IMR-90 (cell line): ENCODE measurements around the gene SCFD1. TPM values are rescaled to one million over a fixed set of nuclear protein-coding genes. Genes with fewer than 3 reads are reported as not detected.

ENCODE experiments used
- ATAC-seq: fragments of 200-7000 bp; cut with Tn5 transposase; 2 replicates; pipeline ENCODE4 v1.9.1; 2020; ENCODE audit warnings: low read depth, mild to moderate bottlenecking, moderate library complexity
- BruUV-seq: library from RNA; stranded (reverse); fragments of 400-500 nt; replicated peaks from 2 replicates; lab custom pipeline; 2021; lab: Mats Ljungman, UMichigan
- CTCF ChIA-PET: fragments of 300-600 bp; formaldehyde crosslinking; extraction: SDS; loops from one replicate; lab custom pipeline; 2021; ENCODE audit warnings: antibody characterized with exemption; lab: Yijun Ruan, JAX
- POLR2A ChIA-PET: fragments of 300-600 bp; sonication (Branson Sonifier 250); formaldehyde crosslinking; loops from one replicate; lab custom pipeline; 2022; ENCODE audit warnings: antibody characterized with exemption; ENCODE audit not compliant: unreplicated experiment; lab: Charles Lee
- DNase-seq: peaks from one replicate; pipeline ENCODE4 v3.0.0; 2013
- H2AFZ ChIP-seq: replicated peaks from 2 replicates; pipeline ENCODE3; 2013; ENCODE audit warnings: low read length, mild to moderate bottlenecking; ENCODE audit not compliant: poor library complexity
- H2AK5ac ChIP-seq: 2 replicates; pipeline ENCODE4 v1.6.1; 2013; ENCODE audit warnings: low read depth, low read length, inconsistent platforms
- H2AK9ac ChIP-seq: replicated peaks from 2 replicates; pipeline ENCODE3; 2013; ENCODE audit warnings: mild to moderate bottlenecking, low read depth, low read length, moderate library complexity; ENCODE audit not compliant: poor library complexity
- H2BK120ac ChIP-seq: 2 replicates; pipeline ENCODE4 v1.6.1; 2013; ENCODE audit warnings: low read depth, low read length, inconsistent platforms
- H2BK15ac ChIP-seq: 3 replicates; pipeline ENCODE4 v1.6.1; 2013; ENCODE audit warnings: low read depth, low read length, inconsistent platforms
- H2BK20ac ChIP-seq: 2 replicates; pipeline ENCODE4 v1.6.1; 2013; ENCODE audit warnings: low read depth, mild to moderate bottlenecking, inconsistent platforms, low read length, moderate library complexity
- H2BK5ac ChIP-seq: 2 replicates; pipeline ENCODE4 v1.6.1; 2013; ENCODE audit warnings: mild to moderate bottlenecking, low read depth, low read length, inconsistent platforms; ENCODE audit not compliant: poor library complexity, severe bottlenecking
- H3K14ac ChIP-seq: replicated peaks from 2 replicates; pipeline ENCODE4 v1.6.1; 2013; ENCODE audit warnings: low read depth, low read length, inconsistent platforms
- H3K18ac ChIP-seq: 2 replicates; pipeline ENCODE4 v1.6.1; 2013; ENCODE audit warnings: low read depth, low read length, control low read depth
- H3K23ac ChIP-seq: 2 replicates; pipeline ENCODE4 v1.6.1; 2013; ENCODE audit warnings: low read depth, low read length, inconsistent platforms
- H3K27ac ChIP-seq: 2 replicates; pipeline ENCODE4 v1.5.1; 2013; ENCODE audit warnings: mild to moderate bottlenecking, control low read depth, low read length; ENCODE audit not compliant: insufficient read depth
- H3K27me3 ChIP-seq: 2 replicates; pipeline ENCODE4 v1.6.1; 2013; ENCODE audit warnings: low read length; ENCODE audit not compliant: control insufficient read depth, insufficient read depth
- H3K36me3 ChIP-seq: 2 replicates; pipeline ENCODE4 v1.6.1; 2013; ENCODE audit warnings: low read length, mixed read lengths; ENCODE audit not compliant: control insufficient read depth, insufficient read depth
- H3K4ac ChIP-seq: 2 replicates; pipeline ENCODE4 v1.6.1; 2013; ENCODE audit warnings: low read depth, low read length, inconsistent platforms
- H3K4me1 ChIP-seq: 2 replicates; pipeline ENCODE4 v1.6.1; 2013; ENCODE audit warnings: low read length, mixed read lengths; ENCODE audit not compliant: control insufficient read depth, insufficient read depth
- H3K4me2 ChIP-seq: 2 replicates; pipeline ENCODE4 v1.6.1; 2013; ENCODE audit warnings: low read depth, mild to moderate bottlenecking, control low read depth, low read length, moderate library complexity
- H3K4me3 ChIP-seq: 2 replicates; pipeline ENCODE4 v1.5.1; 2013; ENCODE audit warnings: low read depth, mild to moderate bottlenecking, control low read depth, low read length, moderate library complexity; ENCODE audit not compliant: insufficient read depth
- H3K56ac ChIP-seq: 2 replicates; pipeline ENCODE4 v1.6.1; 2013; ENCODE audit warnings: low read length, inconsistent platforms; ENCODE audit not compliant: insufficient read depth; ENCODE audit errors: extremely low read depth
- H3K79me1 ChIP-seq, 2 experiments: 2 replicates each; pipeline ENCODE4 v1.6.1; 2013; ENCODE audit warnings: low read length in 2 of 2, inconsistent platforms in 1 of 2, low read depth in 1 of 2
- H3K9ac ChIP-seq: 2 replicates; pipeline ENCODE4 v1.6.1; 2013; ENCODE audit warnings: low read depth, low read length, control low read depth
- H3K9me1 ChIP-seq: 2 replicates; pipeline ENCODE4 v1.6.1; 2013; ENCODE audit warnings: low read length, inconsistent platforms; ENCODE audit not compliant: insufficient read depth
- H3K9me3 ChIP-seq: 2 replicates; pipeline ENCODE4 v1.6.1; 2013; ENCODE audit warnings: low read length; ENCODE audit not compliant: control insufficient read depth, insufficient read depth
- H4K20me1 ChIP-seq: 2 replicates; pipeline ENCODE4 v1.6.1; 2013; ENCODE audit warnings: low read length, inconsistent platforms; ENCODE audit not compliant: insufficient read depth
- H4K5ac ChIP-seq: 2 replicates; pipeline ENCODE4 v1.6.1; 2013; ENCODE audit warnings: mild to moderate bottlenecking, low read depth, low read length, control low read depth
- H4K8ac ChIP-seq, 2 experiments: 2 replicates each; pipeline ENCODE4 v1.6.1; 2013; ENCODE audit warnings: low read depth in 2 of 2, low read length in 2 of 2, control low read depth in 1 of 2, inconsistent platforms in 1 of 2
- H4K91ac ChIP-seq: 2 replicates; pipeline ENCODE4 v1.6.1; 2013; ENCODE audit warnings: low read depth, low read length, inconsistent platforms; ENCODE audit not compliant: insufficient read depth
- CEBPB ChIP-seq: IDR thresholded peaks from 2 replicates; pipeline ENCODE4 v1.6.1; 2012; ENCODE audit warnings: low read depth, low read length, improper control_type of control experiment
- FOS ChIP-seq: fragments of 150-350 bp; IDR thresholded peaks from 2 replicates; pipeline ENCODE4 v1.6.1; 2016; ENCODE audit warnings: low read depth, low read length
- MAZ ChIP-seq: IDR thresholded peaks from 2 replicates; pipeline ENCODE4 v1.6.1; 2012; ENCODE audit warnings: low read depth, mild to moderate bottlenecking, low read length, improper control_type of control experiment, moderate library complexity, borderline replicate concordance
- MXI1 ChIP-seq: IDR thresholded peaks from 2 replicates; pipeline ENCODE4 v1.6.1; 2012; ENCODE audit warnings: low read depth, mild to moderate bottlenecking, low read length, moderate library complexity, borderline replicate concordance
- POLR2A ChIP-seq: IDR thresholded peaks from 2 replicates; pipeline ENCODE4 v1.6.1; 2012; ENCODE audit warnings: mild to moderate bottlenecking, low read depth, low read length
- RCOR1 ChIP-seq: IDR thresholded peaks from 2 replicates; pipeline ENCODE4 v1.6.1; 2012; ENCODE audit warnings: mild to moderate bottlenecking, low read length, improper control_type of control experiment; ENCODE audit not compliant: insufficient replicate concordance
- WGBS, 2 experiments: methylation state at CpG; one replicate each; pipeline versions ENCODE4 v1.1.5 to v1.1.7; 2013; ENCODE audit warnings: missing lambda C conversion rate in 2 of 2; ENCODE audit not compliant: insufficient read length in 1 of 2; ENCODE audit errors: extremely low coverage in 2 of 2; 5-methylcytosine and 5-hydroxymethylcytosine counted together
- dilution Hi-C: fragments of 300-500 bp; cut with HindIII; formaldehyde crosslinking; loops from one replicate; pipeline ENCODE4 v1.14.3; 2018; ENCODE audit warnings: low sequenced_read_pairs; ENCODE audit not compliant: unreplicated experiment
- in situ Hi-C: fragments of 300-500 bp; cut with MboI; formaldehyde crosslinking; loops from 3 replicates; pipeline ENCODE4 v1.14.3; 2019; ENCODE audit warnings: low sequenced_read_pairs, inconsistent platforms, mixed read lengths
- intact Hi-C: fragments of 100-400 bp; cut with micrococcal nuclease; formaldehyde crosslinking; loops from 2 replicates; pipeline ENCODE4 v1.10.0; 2022
- polyA plus RNA-seq, 3 experiments: library from polyadenylated mRNA; depleted of rRNA; stranded (reverse); fragments of >200 nt; gene quantifications; 2 replicates each; pipeline ENCODE4 v1.2.3, GENCODE V29; 2012; ENCODE audit warnings: low replicate concordance in 1 of 3
- total RNA-seq: library from RNA; depleted of rRNA; stranded (reverse); fragments of >200 nt; gene quantifications from 2 replicates; pipeline ENCODE4 v1.2.3, GENCODE V29; 2012
- TF ChIP-seq, protein P1 (sequence below): fragments of 150-350 bp; IDR thresholded peaks from 2 replicates; pipeline ENCODE4 v1.6.1; 2016; ENCODE audit warnings: low read depth, mild to moderate bottlenecking, low read length, moderate library complexity, borderline replicate concordance
- TF ChIP-seq, protein P2 (sequence below): fragments of 150-350 bp; IDR thresholded peaks from 2 replicates; pipeline ENCODE4 v1.6.1; 2017; ENCODE audit warnings: mild to moderate bottlenecking, antibody characterized with exemption, low read length, low read depth
- TF ChIP-seq, protein P3 (sequence below): conservative IDR thresholded peaks from 2 replicates; pipeline ENCODE4 v1.5.1; 2012; ENCODE audit warnings: mild to moderate bottlenecking, low read depth, low read length, improper control_type of control experiment

Gene SCFD1
- total and polyA plus RNA-seq, 2 of the 4 experiments (the other 2 are of a cell fraction): 51.4 to 74.0 TPM

DNA sequence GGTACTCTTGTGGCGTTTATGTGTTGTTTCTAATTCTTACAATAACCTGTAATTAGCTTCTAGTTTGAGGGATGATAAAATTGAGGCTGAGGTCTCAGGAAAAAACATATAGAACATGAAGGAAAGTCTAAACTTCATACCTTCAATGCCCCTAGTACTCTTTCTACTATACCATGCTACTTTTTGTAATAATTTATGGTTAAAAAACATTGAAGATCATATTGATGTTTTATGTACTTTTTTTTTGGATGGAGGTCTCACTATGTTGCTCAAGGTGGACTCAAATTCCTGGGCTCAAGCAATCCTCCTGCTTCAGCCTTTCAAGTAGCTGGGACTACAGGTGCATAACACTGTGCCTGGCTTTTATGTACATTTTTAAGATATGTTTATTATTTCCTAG lies 49.3 kb upstream of the SCFD1 start (continued):
- TF ChIP-seq, protein P1, sequence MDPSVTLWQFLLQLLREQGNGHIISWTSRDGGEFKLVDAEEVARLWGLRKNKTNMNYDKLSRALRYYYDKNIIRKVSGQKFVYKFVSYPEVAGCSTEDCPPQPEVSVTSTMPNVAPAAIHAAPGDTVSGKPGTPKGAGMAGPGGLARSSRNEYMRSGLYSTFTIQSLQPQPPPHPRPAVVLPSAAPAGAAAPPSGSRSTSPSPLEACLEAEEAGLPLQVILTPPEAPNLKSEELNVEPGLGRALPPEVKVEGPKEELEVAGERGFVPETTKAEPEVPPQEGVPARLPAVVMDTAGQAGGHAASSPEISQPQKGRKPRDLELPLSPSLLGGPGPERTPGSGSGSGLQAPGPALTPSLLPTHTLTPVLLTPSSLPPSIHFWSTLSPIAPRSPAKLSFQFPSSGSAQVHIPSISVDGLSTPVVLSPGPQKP: no peak
- TF ChIP-seq MXI1 (no peak), CEBPB (no peak)

DNA sequence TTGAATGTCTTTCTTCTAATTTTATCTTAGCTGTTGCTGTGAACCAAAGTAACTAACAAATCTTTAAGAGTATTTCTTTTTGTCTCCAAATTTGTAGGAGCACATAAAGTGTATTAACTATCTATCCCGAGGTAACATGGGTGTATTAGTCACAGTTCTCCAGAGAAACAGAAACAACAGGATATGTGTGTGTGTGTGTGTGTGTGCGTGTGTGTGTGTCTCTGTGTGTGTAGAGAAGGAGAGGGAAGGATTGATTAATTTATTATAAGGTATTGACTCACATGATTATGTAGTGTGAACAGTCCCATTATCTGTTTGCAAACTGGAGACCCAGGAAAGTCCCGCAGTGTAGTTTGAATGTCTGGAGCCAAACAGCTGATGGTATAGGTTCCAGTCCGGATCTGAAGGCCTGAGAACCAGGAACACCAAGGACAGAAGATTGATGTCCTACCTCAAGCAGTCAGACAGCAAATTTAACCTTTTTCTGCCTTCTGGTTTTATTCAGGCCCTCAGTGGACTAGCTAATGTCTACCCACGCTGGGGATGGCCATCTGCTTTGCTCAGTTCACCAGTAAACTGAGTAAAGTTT lies 48.8 kb upstream of the SCFD1 start:
- Histone ChIP-seq H3K9ac (no peak overlapping the region), H3K4me3 (no peak overlapping the region), H3K36me3 (no peaks in the 10 kb centered on the region), H4K91ac (no peak overlapping the region), H2BK120ac (no peak overlapping the region), H4K8ac (no peak overlapping the region; a peak in 1 of 4 replicates), H2BK20ac (0 out of 2 replicates have a peak overlapping the region, but pooled peaks have one; percentile 34), H2AK9ac (no peak overlapping the region), H3K56ac (no peak overlapping the region), H3K4ac (0 out of 2 replicates have a peak overlapping the region, but pooled peaks have one; percentile 34), H3K9me3 (no peaks in the 10 kb centered on the region), H3K9me1 (peaks cover 14% of the 10 kb centered on the region), H3K4me1 (peaks cover 8% of the 10 kb centered on the region), H3K23ac (no peak overlapping the region), H3K79me1 (peaks cover 5 to 47% of the 10 kb centered on the region in 2 experiments; a peak in 3 of 4 replicates), H3K4me2 (no peak overlapping the region), H2BK5ac (peak overlapping the region; percentile 42), H2BK15ac (no peak overlapping the region), H2AK5ac (peak overlapping the region; percentile 1; the same call in 1 of the 2 replicates), H3K14ac (peak overlapping the region; percentile 68; the same call in 1 of the 2 replicates), H3K18ac (peak overlapping the region; percentile 82; the same call in 1 of the 2 replicates), H2AFZ (no peak overlapping the region), H3K27ac (peak overlapping the region; percentile 5; the same call in 1 of the 2 replicates), H3K27me3 (no peaks in the 10 kb centered on the region), H4K20me1 (peaks cover 36% of the 10 kb centered on the region), H4K5ac (no peak overlapping the region; the same call in 1 of the 2 replicates)
- CTCF ChIA-PET: interaction anchor here (0.5 kb wide), 1 partner anchor 30 kb away, joined by 4 read pairs; no protein-coding TSS in a partner anchor
- dilution Hi-C loops (no loop called here), in situ Hi-C loops (no loop called here), intact Hi-C loops (no loop called here)
- POLR2A ChIA-PET: no interaction called here
- 94% methylated on average over 3 of the region's 5 CpGs; no CpG with 5 or more reads in 1 of the 2 experiments for WGBS, 2 experiments
- DNase-seq (peak; percentile 70), ATAC-seq (no peak)
- no TSS peak for BruUV-seq
- TF ChIP-seq, protein P2, sequence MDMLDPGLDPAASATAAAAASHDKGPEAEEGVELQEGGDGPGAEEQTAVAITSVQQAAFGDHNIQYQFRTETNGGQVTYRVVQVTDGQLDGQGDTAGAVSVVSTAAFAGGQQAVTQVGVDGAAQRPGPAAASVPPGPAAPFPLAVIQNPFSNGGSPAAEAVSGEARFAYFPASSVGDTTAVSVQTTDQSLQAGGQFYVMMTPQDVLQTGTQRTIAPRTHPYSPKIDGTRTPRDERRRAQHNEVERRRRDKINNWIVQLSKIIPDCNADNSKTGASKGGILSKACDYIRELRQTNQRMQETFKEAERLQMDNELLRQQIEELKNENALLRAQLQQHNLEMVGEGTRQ: no peak
- no peak for TF ChIP-seq FOS
- no peak for TF ChIP-seq MAZ
- TF ChIP-seq, protein P1: no peak
- TF ChIP-seq MXI1: no peak
- TF ChIP-seq, protein P3, sequence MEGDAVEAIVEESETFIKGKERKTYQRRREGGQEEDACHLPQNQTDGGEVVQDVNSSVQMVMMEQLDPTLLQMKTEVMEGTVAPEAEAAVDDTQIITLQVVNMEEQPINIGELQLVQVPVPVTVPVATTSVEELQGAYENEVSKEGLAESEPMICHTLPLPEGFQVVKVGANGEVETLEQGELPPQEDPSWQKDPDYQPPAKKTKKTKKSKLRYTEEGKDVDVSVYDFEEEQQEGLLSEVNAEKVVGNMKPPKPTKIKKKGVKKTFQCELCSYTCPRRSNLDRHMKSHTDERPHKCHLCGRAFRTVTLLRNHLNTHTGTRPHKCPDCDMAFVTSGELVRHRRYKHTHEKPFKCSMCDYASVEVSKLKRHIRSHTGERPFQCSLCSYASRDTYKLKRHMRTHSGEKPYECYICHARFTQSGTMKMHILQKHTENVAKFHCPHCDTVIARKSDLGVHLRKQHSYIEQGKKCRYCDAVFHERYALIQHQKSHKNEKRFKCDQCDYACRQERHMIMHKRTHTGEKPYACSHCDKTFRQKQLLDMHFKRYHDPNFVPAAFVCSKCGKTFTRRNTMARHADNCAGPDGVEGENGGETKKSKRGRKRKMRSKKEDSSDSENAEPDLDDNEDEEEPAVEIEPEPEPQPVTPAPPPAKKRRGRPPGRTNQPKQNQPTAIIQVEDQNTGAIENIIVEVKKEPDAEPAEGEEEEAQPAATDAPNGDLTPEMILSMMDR: no peak
- TF ChIP-seq RCOR1: no peak
- no peak for TF ChIP-seq POLR2A
